Gastrocnemius medialis (tissue), 4 donors: ENCODE data around the gene ZC3H6.

Experiments used
- CTCF ChIP-seq, 5 experiments: fragments of 450-650 bp in 3 of 5; fragments of 200-600 bp in 2 of 5; sonication (generic) in 2 of 5; IDR thresholded peaks in 4 of 5; conservative IDR thresholded peaks in 1 of 5; 1 replicate in 4 of 5; 2 replicates in 1 of 5; pipeline ENCODE4 v1.5.1; 2016 to 2019; ENCODE audit warnings: antibody characterized with exemption in 5 of 5, mild to moderate bottlenecking in 3 of 5, moderate library complexity in 3 of 5
- POLR2A ChIP-seq, 2 donors: fragments of 450-650 bp; IDR thresholded peaks; one replicate each; pipeline ENCODE4 v1.6.1; 2017; ENCODE audit warnings: antibody characterized with exemption in 2 of 2, mild to moderate bottlenecking in 2 of 2, moderate library complexity in 2 of 2

DNA sequence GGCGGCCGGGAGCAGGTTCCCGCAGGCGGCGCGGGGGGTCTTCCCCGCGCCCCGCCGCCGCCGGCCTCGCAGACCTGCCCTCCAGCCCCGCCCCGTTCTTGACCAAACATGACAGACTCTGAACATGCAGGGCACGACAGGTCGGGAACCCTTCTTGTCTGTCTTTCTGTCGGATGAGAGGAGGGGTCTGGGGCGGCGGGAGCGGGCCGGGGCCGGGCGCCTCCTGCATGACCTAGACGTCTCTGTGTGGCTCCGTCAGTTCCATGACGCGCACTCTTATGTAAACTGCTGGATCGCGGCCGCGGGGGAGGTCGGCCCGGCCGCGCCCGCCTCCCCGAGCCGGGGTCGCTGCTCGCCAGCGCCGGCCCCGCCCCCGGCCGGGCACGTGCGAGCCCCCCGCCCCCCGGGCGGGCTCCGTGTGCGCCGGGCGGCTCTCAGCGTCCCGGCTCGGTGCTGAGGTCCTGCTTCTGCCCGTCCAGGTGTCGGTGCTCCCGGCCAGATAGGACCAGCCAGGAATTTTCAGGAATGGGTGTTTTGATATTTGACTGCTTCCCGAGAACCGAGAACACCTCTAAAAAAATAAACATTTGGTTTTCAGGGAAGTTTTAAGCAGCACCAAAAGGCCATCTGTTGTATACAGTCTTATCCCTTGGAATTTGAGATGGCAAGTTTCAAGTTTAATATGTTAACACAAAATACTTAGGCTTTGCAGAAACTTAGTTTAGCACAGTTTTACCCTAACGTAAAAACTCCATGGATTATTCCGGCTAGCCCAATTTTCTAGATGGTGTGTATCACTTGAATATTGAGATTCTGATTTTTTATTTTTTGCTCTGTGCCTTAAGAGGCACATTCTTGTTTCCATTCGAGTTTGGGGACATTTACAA, 733 bp downstream of the ZC3H6 start:
- peak; percentile 63 to 77 for TF ChIP-seq POLR2A (IDR thresholded peaks at IDR 0.05)
- no peak for TF ChIP-seq CTCF (IDR thresholded peaks at IDR 0.05 in 4 of 5, conservative IDR thresholded peaks at IDR 0.05 in 1 of 5)
